Activated CD8-positive, alpha-beta memory T cell treated with anti-CD3 and anti-CD28 coated beads, Interleukin-2, amount 10 ng/mL, durations not matched to agents 7 days and 5 days (primary cell): Measurements from ENCODE around the gene PON2. TPM values are rescaled to one million over a fixed set of nuclear protein-coding genes. Genes with fewer than 3 reads are reported as not detected.
"Not testable (repeated sequence)": the region's sequence is repeated elsewhere in the genome, so short reads cannot be mapped to it uniquely, and the experiment has no call there.

Experiments
- ATAC-seq: fragments of 150-1000 bp; cut with Tn5 transposase; one replicate; pipeline ENCODE4 v1.10.0; 2021; ENCODE audit warnings: moderate library complexity
- CTCF ChIA-PET: fragments of 350-600 bp; sonication (Branson Sonifier 250); formaldehyde crosslinking; loops from one replicate; lab custom pipeline; 2021; ENCODE audit warnings: antibody characterized with exemption; lab: Charles Lee
- DNase-seq: peaks from one replicate; pipeline ENCODE4 v3.0.0-alpha.2; 2020
- H3K27ac Mint-ChIP-seq: one replicate; pipeline ENCODE4 v1.8.0; 2021; ENCODE audit warnings: mild to moderate bottlenecking, mixed read lengths
- H3K27me3 Mint-ChIP-seq: one replicate; pipeline ENCODE4 v1.8.0; 2021; ENCODE audit warnings: mixed read lengths
- H3K36me3 Mint-ChIP-seq: one replicate; pipeline ENCODE4 v1.8.0; 2021; ENCODE audit warnings: mild to moderate bottlenecking, mixed read lengths
- H3K4me1 Mint-ChIP-seq: one replicate; pipeline ENCODE4 v1.8.0; 2021; ENCODE audit warnings: mixed read lengths
- H3K4me3 Mint-ChIP-seq: one replicate; pipeline ENCODE4 v1.8.0; 2021; ENCODE audit warnings: mild to moderate bottlenecking, moderate library complexity, mixed read lengths
- H3K9me3 Mint-ChIP-seq: one replicate; pipeline ENCODE4 v1.8.0; 2022; ENCODE audit warnings: low read depth, mixed read lengths
- total RNA-seq, 2 experiments: library from RNA; stranded (reverse); gene quantifications; one replicate each; pipeline ENCODE4 v1.2.3, GENCODE V29; 2021

PON2 gene
- total RNA-seq, 2 experiments from 2014 or later: 7.4 to 11.7 TPM

DNA sequence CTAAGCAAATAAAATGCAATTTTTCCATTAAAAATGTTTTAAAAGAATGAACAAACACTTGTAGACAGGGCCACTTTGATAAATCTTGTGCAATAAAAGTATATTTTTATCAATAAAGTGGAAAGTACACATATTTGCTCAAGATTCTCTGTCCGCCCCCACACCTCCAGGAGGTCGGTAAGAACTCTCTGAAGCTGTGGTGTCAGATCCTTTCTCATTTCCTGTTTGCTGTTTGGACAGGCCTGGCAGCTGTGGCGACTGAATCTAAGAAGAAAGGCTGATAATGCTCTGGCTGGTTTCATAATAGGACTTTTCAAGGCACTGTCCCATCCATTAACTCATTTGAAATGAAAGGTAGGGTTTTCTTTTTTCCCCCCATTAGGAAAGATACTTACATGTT lies 35.6 kb upstream of the PON2 start:
- H3K9me3 Mint-ChIP-seq: no peaks in the 10 kb centered on the region
- H3K36me3 Mint-ChIP-seq: no peaks in the 10 kb centered on the region
- H3K4me1 Mint-ChIP-seq: peaks cover 9% of the 10 kb centered on the region
- H3K4me3 Mint-ChIP-seq: no peak overlapping the region
- no peak overlapping the region for H3K27ac Mint-ChIP-seq
- H3K27me3 Mint-ChIP-seq: peaks cover 3% of the 10 kb centered on the region
- ATAC-seq (no peak), DNase-seq (no peak)
- CTCF ChIA-PET: no interaction called here

DNA sequence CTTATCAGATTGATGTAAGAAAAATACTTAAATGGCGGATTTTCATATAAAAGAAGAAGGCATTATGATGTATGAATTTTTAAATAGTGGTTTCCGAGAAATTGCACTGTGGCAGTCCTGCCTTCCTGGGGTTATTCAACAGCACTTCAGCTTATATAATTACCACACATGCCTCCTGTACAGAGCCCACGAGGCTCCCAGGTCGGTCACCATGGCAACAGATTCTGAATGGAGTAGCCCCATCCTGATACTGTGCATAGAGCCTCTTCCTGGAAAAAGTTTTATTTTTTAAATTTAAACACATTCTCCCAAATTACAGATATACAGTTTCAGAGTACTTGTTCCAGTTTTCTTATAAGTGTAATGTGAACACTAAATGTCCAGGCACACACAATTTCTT lies 35.0 kb upstream of the PON2 start:
- H3K9me3 Mint-ChIP-seq: no peaks in the 10 kb centered on the region
- H3K36me3 Mint-ChIP-seq: no peaks in the 10 kb centered on the region
- no peak overlapping the region for H3K27ac Mint-ChIP-seq
- no peak overlapping the region for H3K4me3 Mint-ChIP-seq
- DNase-seq (no peak), ATAC-seq (no peak)
- CTCF ChIA-PET: no interaction called here
- H3K27me3 Mint-ChIP-seq: peaks cover 3% of the 10 kb centered on the region
- H3K4me1 Mint-ChIP-seq: peaks cover 9% of the 10 kb centered on the region

DNA sequence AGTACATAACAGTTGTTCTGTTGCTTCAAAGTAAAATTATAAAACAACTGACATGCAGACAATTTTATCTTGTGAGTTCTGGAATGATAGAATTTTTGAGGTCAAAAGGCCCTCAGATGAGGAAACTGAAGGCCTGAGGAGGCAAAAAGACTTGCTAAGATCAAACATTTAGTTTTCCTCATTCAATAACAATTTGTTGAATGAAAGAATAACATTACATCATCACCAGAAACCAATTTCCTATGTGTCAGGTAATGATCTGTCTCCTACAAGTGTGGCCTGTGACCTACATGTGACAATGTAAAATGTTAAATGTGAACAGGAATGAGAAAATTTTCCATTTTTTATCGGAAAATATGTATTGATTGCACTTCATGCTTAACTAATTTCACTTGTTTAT lies 34.4 kb upstream of the PON2 start:
- peaks cover 3% of the 10 kb centered on the region for H3K27me3 Mint-ChIP-seq
- no peak overlapping the region for H3K4me3 Mint-ChIP-seq
- no peak overlapping the region for H3K27ac Mint-ChIP-seq
- no peaks in the 10 kb centered on the region for H3K9me3 Mint-ChIP-seq
- no peaks in the 10 kb centered on the region for H3K36me3 Mint-ChIP-seq
- peaks cover 9% of the 10 kb centered on the region for H3K4me1 Mint-ChIP-seq
- ATAC-seq (no peak), DNase-seq (no peak)
- CTCF ChIA-PET: no interaction called here

DNA sequence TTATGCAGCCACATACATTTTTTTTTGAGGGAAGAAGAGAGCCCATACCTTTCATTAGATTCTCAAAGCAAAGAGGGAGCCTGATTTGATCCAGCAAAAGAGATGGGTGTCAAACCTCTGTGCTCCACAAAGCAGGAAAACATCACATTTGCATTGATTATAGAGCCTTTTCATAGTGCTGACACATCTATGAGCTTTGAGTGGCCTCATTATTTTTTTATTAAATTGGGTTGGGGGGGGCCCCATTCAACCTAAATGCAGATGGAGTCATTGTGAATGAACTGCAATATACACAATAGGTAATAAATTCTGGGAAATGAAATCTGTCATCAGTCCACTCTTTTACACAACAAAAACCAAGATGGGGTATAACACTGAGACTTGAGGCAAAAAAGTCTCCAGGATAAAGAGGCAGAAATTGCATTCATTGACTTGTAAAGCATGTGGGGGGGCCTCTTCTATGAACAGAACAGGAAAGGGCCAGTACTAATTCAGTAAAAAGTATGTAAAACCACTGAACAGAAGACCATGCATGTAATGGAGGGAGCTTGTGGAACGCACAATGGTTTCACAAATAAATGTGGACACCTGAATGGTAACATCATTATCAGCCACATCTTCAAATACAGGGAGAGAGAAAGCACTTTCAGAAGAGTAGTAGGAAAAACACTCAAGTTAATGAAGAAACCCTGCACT lies 33.2 kb upstream of the PON2 start:
- no peaks in the 10 kb centered on the region for H3K9me3 Mint-ChIP-seq
- H3K4me3 Mint-ChIP-seq: no peak overlapping the region
- no peaks in the 10 kb centered on the region for H3K27me3 Mint-ChIP-seq
- DNase-seq: no peak
- CTCF ChIA-PET: interaction anchor here (3.3 kb wide), 1 partner anchor 8 kb away, joined by 17 read pairs; no protein-coding TSS in a partner anchor
- ATAC-seq: no peak
- peaks cover 9% of the 10 kb centered on the region for H3K4me1 Mint-ChIP-seq
- no peak overlapping the region for H3K27ac Mint-ChIP-seq
- H3K36me3 Mint-ChIP-seq: peaks cover 1% of the 10 kb centered on the region

DNA sequence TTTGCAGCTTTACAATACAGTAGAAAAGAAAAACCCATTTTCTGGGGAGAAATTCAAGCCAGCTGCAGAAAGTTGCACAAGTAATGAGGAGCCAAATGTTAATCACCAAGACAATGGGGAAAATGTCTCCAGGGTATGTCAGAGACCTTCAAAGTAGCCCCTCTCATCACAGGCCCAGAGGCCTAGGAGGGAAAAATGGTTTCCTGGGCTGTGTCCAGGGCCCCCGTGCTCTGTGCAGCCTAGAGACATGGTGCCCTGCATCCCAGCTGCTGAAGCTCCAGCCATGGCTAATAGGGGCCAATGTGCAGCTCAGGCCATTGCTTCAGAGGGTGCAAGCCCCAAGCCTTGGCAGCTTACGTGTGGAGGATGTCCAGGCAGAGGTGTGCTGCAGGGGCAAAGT lies 25.8 kb upstream of the PON2 start:
- CTCF ChIA-PET, H3K27ac Mint-ChIP-seq, ATAC-seq, DNase-seq, H3K4me3 Mint-ChIP-seq, H3K36me3 Mint-ChIP-seq, H3K4me1 Mint-ChIP-seq: not testable (repeated sequence)
- peaks cover 10% of the 10 kb centered on the region for H3K9me3 Mint-ChIP-seq
- peaks cover 22% of the 10 kb centered on the region for H3K27me3 Mint-ChIP-seq

DNA sequence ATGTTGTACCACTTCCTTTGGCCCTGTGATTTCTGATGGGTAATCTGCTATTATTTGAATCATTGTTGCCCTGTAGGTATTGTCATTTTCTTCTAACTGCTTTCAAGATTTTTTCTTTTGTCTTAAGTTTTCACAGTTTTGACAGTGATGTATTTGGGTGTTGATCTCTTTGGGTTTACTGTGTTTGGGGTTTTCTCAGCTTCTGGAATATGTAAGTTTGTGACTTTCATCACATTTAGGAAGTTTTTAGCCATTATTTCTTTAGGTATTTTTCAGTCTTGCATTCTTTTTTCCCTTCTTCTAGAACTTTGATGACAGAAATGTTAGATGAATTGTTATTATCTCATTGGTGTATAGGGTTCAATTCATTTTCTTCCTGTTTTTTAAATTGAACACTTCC lies 23.1 kb upstream of the PON2 start:
- ATAC-seq: no peak
- CTCF ChIA-PET: no interaction called here
- Mint-ChIP-seq H3K9me3 (peaks cover 10% of the 10 kb centered on the region), H3K27ac (no peak overlapping the region), H3K27me3 (peaks cover 24% of the 10 kb centered on the region), H3K4me1 (no peaks in the 10 kb centered on the region), H3K36me3 (peaks cover 4% of the 10 kb centered on the region), H3K4me3 (no peak overlapping the region)
- DNase-seq: no peak

DNA sequence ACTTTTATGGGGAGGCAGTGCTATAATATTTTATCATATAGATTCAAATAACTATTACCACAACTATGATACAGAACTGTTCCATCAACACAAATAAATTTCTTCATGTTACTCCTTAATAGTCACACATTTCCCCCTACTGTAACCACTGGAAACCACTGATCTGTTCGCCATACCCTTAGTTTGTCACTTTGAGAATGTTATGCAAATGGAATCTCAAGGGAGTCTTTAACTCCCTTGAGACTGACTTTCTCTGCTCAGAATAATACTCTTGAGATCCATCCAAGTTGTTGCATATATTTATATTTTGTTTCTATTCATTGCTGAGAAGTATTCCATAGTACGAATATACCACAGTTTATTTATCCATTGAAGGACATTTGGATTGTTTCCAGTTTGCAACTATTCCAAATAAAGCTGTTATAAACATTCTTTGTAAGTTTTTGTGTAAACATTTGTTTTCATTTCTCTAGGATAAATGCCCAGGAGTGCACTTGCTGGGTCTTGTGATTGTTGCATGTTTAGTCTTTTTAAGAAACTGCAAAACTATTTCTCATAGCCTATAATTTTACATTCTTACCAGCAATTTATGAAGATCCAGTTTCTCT lies 19.7 kb upstream of the PON2 start:
- no peaks in the 10 kb centered on the region for H3K36me3 Mint-ChIP-seq
- no peak for DNase-seq
- ATAC-seq: no peak
- H3K27ac Mint-ChIP-seq: no peak overlapping the region
- peaks cover 2% of the 10 kb centered on the region for H3K9me3 Mint-ChIP-seq
- H3K4me3 Mint-ChIP-seq: no peak overlapping the region
- CTCF ChIA-PET: interaction anchor here (0.6 to 0.8 kb wide), 2 partner anchors 19 to 22 kb away, joined by 3 read pairs; no protein-coding TSS in a partner anchor
- no peaks in the 10 kb centered on the region for H3K4me1 Mint-ChIP-seq
- H3K27me3 Mint-ChIP-seq: peaks cover 24% of the 10 kb centered on the region

DNA sequence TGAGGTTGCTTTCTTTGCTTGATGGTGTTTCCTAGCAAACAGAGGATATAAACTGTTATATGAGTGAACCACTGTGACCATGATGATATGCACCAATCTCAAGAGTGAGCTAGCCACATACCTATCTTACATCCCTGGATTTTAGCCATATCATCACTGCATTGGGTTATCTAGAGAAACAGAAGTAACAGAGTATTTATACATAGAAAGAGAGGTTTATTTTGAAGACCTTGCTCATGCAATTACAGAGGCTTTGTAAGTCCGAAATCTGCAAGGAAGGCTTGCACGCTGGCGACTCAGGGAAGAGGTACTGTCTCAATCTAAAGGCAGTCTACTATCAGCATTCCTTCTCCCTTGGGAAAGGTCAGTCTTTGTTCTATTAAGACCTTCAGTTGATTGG lies 11.8 kb upstream of the PON2 start:
- Mint-ChIP-seq H3K4me1 (no peaks in the 10 kb centered on the region), H3K27me3 (peaks cover under 1% of the 10 kb centered on the region), H3K27ac (no peak overlapping the region), H3K36me3 (no peaks in the 10 kb centered on the region), H3K9me3 (no peaks in the 10 kb centered on the region), H3K4me3 (no peak overlapping the region)
- DNase-seq: no peak
- CTCF ChIA-PET: no interaction called here
- ATAC-seq: no peak

DNA sequence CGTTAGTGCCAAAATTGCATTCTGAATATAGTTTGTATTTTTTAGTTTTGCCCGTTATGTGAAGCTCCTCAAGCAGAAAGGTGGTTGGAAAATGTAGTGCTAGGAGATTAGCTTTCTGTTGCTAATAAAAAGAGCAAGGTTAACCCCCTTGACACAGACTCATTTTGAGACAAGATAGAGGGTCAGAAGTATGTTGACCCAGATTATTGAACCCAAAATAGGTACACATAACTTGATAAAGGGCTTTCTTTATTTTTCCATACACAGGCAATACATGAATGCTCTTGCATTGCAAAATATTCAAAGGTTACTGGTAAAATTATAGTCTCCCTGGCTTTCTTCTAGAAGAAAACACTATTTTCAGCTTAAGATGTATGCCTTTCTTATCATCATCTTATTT lies 10.0 kb upstream of the PON2 start:
- H3K4me3 Mint-ChIP-seq: no peak overlapping the region

DNA sequence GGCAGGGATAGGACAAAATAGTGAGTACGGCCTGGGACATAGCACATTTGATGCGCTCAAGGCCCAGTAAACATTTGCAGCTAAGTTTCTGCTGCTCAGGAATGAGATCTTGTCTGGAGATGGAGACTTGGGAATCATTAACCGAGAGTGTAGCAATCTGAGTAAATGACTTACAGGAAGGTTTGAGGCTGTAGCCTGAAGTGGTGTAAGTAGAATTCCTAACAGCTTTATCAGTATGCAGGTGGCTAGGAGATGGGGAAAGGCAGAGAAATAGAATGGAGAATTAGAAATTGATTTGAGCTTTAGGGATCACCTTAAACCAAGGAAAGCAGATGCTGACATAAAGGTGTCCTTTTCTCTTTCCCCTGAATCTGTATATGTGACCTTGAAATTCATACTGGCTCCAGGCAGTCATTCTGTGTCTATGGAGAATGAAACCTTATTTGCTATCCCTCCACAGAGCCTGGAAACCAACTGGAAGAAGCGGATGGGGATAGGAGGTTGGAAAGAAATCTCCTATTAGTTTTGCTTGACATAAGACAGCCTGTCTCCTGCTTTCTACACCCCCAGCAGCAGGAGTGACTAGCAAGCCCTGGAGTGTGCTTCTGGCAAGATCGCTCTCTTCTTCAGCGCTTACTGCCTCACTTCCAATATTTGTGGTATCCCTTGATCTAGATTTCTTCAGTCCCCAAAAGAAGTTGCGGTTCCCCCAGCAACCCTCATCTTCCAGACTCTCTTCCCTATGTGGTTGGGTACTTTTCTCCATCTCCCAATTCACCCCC lies 6.4 kb upstream of the PON2 start:
- no peak overlapping the region for H3K4me3 Mint-ChIP-seq
- no peaks in the 10 kb centered on the region for H3K36me3 Mint-ChIP-seq
- H3K4me1 Mint-ChIP-seq: peaks cover 6% of the 10 kb centered on the region
- CTCF ChIA-PET: no interaction called here
- H3K9me3 Mint-ChIP-seq: no peaks in the 10 kb centered on the region
- no peak overlapping the region for H3K27ac Mint-ChIP-seq
- no peak for ATAC-seq
- no peak for DNase-seq
- H3K27me3 Mint-ChIP-seq: peaks cover 5% of the 10 kb centered on the region

More for the DNA sequence above, 10.0 kb upstream of the PON2 start:
- Mint-ChIP-seq H3K27me3 (peaks cover 5% of the 10 kb centered on the region), H3K27ac (no peak overlapping the region), H3K36me3 (no peaks in the 10 kb centered on the region), H3K9me3 (no peaks in the 10 kb centered on the region), H3K4me1 (no peaks in the 10 kb centered on the region)
- ATAC-seq (no peak), DNase-seq (no peak)
- CTCF ChIA-PET: interaction anchor here (1.2 to 2.1 kb wide), 3 partner anchors 8 to 67 kb away, joined by 3 to 6 read pairs (median 5); no protein-coding TSS in a partner anchor

DNA sequence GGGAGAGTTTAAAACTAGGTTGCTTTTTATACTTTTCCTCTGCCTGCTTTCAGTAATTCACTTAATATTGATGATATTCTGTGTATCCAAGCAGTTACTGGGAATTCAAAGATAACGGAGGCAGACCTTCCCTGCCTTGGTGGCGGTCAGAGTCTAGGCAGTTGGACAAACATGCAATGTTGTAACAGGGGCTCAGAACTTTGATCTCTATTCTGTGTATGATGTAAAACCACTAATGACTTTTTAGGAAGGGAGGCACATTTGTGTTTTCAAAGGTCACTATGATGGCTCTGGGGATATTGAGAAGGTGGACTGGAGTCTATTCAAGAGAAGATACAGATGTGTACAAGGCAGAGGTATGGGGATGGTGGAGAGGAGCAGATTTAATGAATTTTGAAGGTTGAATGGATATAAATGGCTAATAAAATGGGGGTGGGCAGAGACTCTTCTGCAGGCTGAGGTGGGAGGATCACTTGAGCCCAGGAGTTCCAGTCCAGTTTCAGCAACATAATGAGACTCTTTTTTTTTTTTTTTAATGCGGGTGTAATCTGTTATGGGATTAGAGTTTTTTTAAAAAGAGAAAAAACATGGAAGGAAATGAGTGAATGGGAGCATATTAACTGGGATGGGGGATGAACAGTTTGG lies 5.7 kb upstream of the PON2 start:
- H3K27me3 Mint-ChIP-seq: peaks cover 5% of the 10 kb centered on the region
- H3K4me1 Mint-ChIP-seq: peaks cover 9% of the 10 kb centered on the region
- no peaks in the 10 kb centered on the region for H3K36me3 Mint-ChIP-seq
- CTCF ChIA-PET: no interaction called here
- ATAC-seq: no peak
- no peak for DNase-seq
- no peak overlapping the region for H3K27ac Mint-ChIP-seq
- H3K4me3 Mint-ChIP-seq: no peak overlapping the region
- no peaks in the 10 kb centered on the region for H3K9me3 Mint-ChIP-seq

DNA sequence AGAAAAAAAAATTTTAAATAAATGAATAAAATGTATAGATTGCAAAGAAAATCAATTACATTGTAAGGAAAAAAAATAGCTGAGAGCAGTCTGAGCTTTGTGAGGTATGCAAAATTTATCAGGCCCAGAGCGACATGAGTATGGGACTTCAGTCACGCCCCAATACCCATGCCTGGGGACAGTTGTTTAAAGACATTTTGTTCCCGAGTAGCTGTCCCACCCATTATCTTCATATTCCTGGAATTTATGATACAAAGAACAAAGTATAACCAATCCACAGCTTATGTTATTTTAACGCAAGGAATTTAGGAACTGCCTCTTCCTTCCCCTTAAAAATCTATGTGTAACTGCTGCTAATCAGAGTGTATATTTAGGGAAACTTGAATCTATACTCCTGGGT lies 1.6 kb upstream of the PON2 start:
- H3K27ac Mint-ChIP-seq: no peak overlapping the region
- H3K27me3 Mint-ChIP-seq: peaks cover 5% of the 10 kb centered on the region
- CTCF ChIA-PET: interaction anchor here (1.0 to 1.4 kb wide), 3 partner anchors 40 to 45 kb away, joined by 3 read pairs; partner anchors contain the start of gene PON3
- ATAC-seq: no peak
- H3K9me3 Mint-ChIP-seq: no peaks in the 10 kb centered on the region
- DNase-seq: no peak
- no peak overlapping the region for H3K4me3 Mint-ChIP-seq
- peaks cover 19% of the 10 kb centered on the region for H3K4me1 Mint-ChIP-seq
- peaks cover 4% of the 10 kb centered on the region for H3K36me3 Mint-ChIP-seq

DNA sequence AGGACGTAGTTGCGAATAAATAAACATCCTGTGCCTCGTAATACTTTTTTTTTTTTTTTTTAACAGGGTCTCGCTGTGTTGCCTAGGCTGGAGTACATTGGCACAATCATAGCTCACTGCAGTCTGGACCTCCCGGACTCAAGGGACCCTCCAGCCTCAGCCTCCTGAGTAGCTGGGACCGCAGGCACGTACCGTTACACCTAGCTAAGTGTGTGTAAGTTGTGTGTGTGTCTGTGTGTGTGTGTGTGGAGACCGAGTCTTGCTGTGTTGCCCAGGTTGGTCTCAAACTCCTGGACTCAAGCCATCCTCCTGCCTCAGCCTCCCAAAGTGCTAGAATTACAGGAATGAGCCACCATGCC lies 573 bp upstream of the PON2 start:
- H3K27ac Mint-ChIP-seq: peak overlapping the region; percentile 72
- ATAC-seq (peak; percentile 3), DNase-seq (no peak)
- peak overlapping the region; percentile 74 for H3K4me3 Mint-ChIP-seq
- CTCF ChIA-PET: interaction anchor here (0.6 to 1.4 kb wide), 3 partner anchors 19 to 41 kb away, joined by 3 read pairs; partner anchors contain the start of gene PON3
- H3K9me3 Mint-ChIP-seq: no peaks in the 10 kb centered on the region
- H3K27me3 Mint-ChIP-seq: peaks cover 3% of the 10 kb centered on the region
- H3K36me3 Mint-ChIP-seq: peaks cover 4% of the 10 kb centered on the region
- peaks cover 19% of the 10 kb centered on the region for H3K4me1 Mint-ChIP-seq
